ENCODE data around the gene ARL4D.

GRCh38 chr17:43428524-43428923, 29.7 kb downstream of the ARL4D start:
- TF ChIP-seq CTCF (conservative IDR thresholded peaks at IDR 0.05; ENCODE audit: low read depth, low read length) (peak; percentile 27), POLR2A (IDR thresholded peaks at IDR 0.05; ENCODE audit: low read depth, low read length) (no peak), MXI1 (IDR thresholded peaks at IDR 0.05; ENCODE audit: borderline replicate concordance, low read depth, low read length) (no peak), MAZ (IDR thresholded peaks at IDR 0.05; ENCODE audit: borderline replicate concordance, low read depth, low read length) (no peak), USF2 (IDR thresholded peaks at IDR 0.05; ENCODE audit: low read depth, low read length) (no peak), RFX5 (IDR thresholded peaks at IDR 0.05; ENCODE audit: low read depth, low read length) (no peak), CHD1 (IDR thresholded peaks at IDR 0.05; ENCODE audit: low read depth, low read length) (no peak), MAFK (IDR thresholded peaks at IDR 0.05; ENCODE audit: low read depth, low read length) (no peak), RAD21 (IDR thresholded peaks at IDR 0.05; ENCODE audit: low read length) (peak; percentile 29; the same call in 1 of the 2 replicates)
